Keratinocyte (primary cell): ENCODE measurements around the gene TEAD3. TPM values are rescaled to one million over a fixed set of nuclear protein-coding genes. Genes with fewer than 3 reads are reported as not detected.

Source experiments
- DNase-seq: peaks from one replicate; pipeline ENCODE4 v3.0.0-alpha.2; 2011; ENCODE audit warnings: low read depth, missing footprints, low spot score
- FAIRE-seq: peaks from 2 replicates; lab custom pipeline; 2011; peaks lifted over from hg19 to GRCh38; lab: Jason Lieb, UNC
- H2AFZ ChIP-seq: 2 replicates; pipeline ENCODE4 v1.6.0; 2012; ENCODE audit warnings: low read length, control low read depth, inconsistent platforms; ENCODE audit not compliant: control insufficient read depth
- H3K27ac ChIP-seq: 2 replicates; pipeline ENCODE4 v1.5.1; 2011; ENCODE audit warnings: low read length; ENCODE audit not compliant: control insufficient read depth, insufficient read depth
- H3K27me3 ChIP-seq: 3 replicates; pipeline ENCODE4 v1.6.0; 2011; ENCODE audit warnings: low read length; ENCODE audit not compliant: control insufficient read depth, insufficient read depth; ENCODE audit errors: extremely low read depth
- H3K36me3 ChIP-seq, 2 experiments: 2 replicates in 1 of 2; 3 replicates in 1 of 2; pipeline ENCODE4 v1.5.1; 2011; ENCODE audit warnings: low read length in 2 of 2, mild to moderate bottlenecking in 1 of 2; ENCODE audit not compliant: control insufficient read depth in 2 of 2, insufficient read depth in 2 of 2; ENCODE audit errors: extremely low read depth in 1 of 2
- H3K4me1 ChIP-seq: 3 replicates; pipeline ENCODE4 v1.5.1; 2011; ENCODE audit warnings: low read length; ENCODE audit not compliant: control insufficient read depth, insufficient read depth; ENCODE audit errors: extremely low read depth
- H3K4me2 ChIP-seq: 3 replicates; pipeline ENCODE4 v1.6.0; 2011; ENCODE audit warnings: low read depth, low read length; ENCODE audit not compliant: control insufficient read depth, insufficient read depth; ENCODE audit errors: extremely low read depth
- H3K4me3 ChIP-seq, 3 experiments: fragments of 200-600 bp in 1 of 3; sonication (generic) in 1 of 3; 2 replicates in 2 of 3; 3 replicates in 1 of 3; pipeline ENCODE4 v1.5.1; 2011 to 2016; ENCODE audit warnings: low read length in 3 of 3, mild to moderate bottlenecking in 3 of 3, control low read depth in 2 of 3, inconsistent platforms in 1 of 3, low read depth in 1 of 3, mixed read lengths in 1 of 3, mixed run types in 1 of 3, moderate library complexity in 1 of 3; ENCODE audit not compliant: control insufficient read depth in 2 of 3, insufficient read depth in 2 of 3; ENCODE audit errors: extremely low read depth in 1 of 3
- H3K79me2 ChIP-seq: 2 replicates; pipeline ENCODE4 v1.6.0; 2012; ENCODE audit warnings: low read length; ENCODE audit not compliant: control insufficient read depth, insufficient read depth
- H3K9ac ChIP-seq: 3 replicates; pipeline ENCODE4 v1.6.0; 2011; ENCODE audit warnings: low read length; ENCODE audit not compliant: control insufficient read depth, insufficient read depth; ENCODE audit errors: extremely low read depth
- H3K9me1 ChIP-seq: 3 replicates; pipeline ENCODE4 v1.6.0; 2011; ENCODE audit warnings: low read length; ENCODE audit not compliant: control insufficient read depth, insufficient read depth; ENCODE audit errors: extremely low read depth
- H3K9me3 ChIP-seq: 2 replicates; pipeline ENCODE4 v1.5.1; 2012; ENCODE audit warnings: low read depth, low read length; ENCODE audit not compliant: control insufficient read depth
- H4K20me1 ChIP-seq: 3 replicates; pipeline ENCODE4 v1.6.0; 2011; ENCODE audit warnings: low read length; ENCODE audit not compliant: control insufficient read depth, insufficient read depth; ENCODE audit errors: extremely low read depth
- EZH2 ChIP-seq: IDR thresholded peaks from one replicate; pipeline ENCODE4 v1.6.1; 2012; ENCODE audit warnings: inconsistent platforms, mild to moderate bottlenecking, low read length, moderate library complexity
- dilution Hi-C: fragments of 300-500 bp; cut with MboI; formaldehyde crosslinking; loops from one replicate; pipeline ENCODE4 v1.7.0; 2020; ENCODE audit warnings: low sequenced_read_pairs; ENCODE audit not compliant: extremely low pct_ligation_motif_present
- polyA plus RNA-seq, 5 experiments: library from polyadenylated mRNA; depleted of rRNA in 3 of 5; stranded (reverse) in 3 of 5; stranded (forward) in 1 of 5; unstranded in 1 of 5; fragments of >200 nt; gene quantifications; 1 replicate in 1 of 5; 2 replicates in 3 of 5; 3 replicates in 1 of 5; pipeline versions ENCODE4 v1.2.1 to v1.2.3, GENCODE V29; 2011 to 2012; ENCODE audit warnings: missing spikeins in 2 of 5, low read depth in 1 of 5, low replicate concordance in 1 of 5
- TF ChIP-seq, protein P1 (sequence below), 3 experiments: IDR thresholded peaks in 1 of 3; conservative IDR thresholded peaks in 1 of 3; optimal IDR thresholded peaks in 1 of 3; 2 replicates in 2 of 3; 3 replicates in 1 of 3; pipeline versions ENCODE3 to v1.5.1; 2011; ENCODE audit warnings: low read length in 3 of 3, mild to moderate bottlenecking in 3 of 3, moderate library complexity in 2 of 3, control low read depth in 1 of 3, inconsistent platforms in 1 of 3; ENCODE audit not compliant: insufficient read depth in 2 of 3; ENCODE audit errors: extremely low read depth in 1 of 3

Gene TEAD3
- polyA plus RNA-seq, 1 donor (not counting 4 experiments of a cell fraction or from before 2014, with no cell fraction given), result 5.7 TPM

DNA sequence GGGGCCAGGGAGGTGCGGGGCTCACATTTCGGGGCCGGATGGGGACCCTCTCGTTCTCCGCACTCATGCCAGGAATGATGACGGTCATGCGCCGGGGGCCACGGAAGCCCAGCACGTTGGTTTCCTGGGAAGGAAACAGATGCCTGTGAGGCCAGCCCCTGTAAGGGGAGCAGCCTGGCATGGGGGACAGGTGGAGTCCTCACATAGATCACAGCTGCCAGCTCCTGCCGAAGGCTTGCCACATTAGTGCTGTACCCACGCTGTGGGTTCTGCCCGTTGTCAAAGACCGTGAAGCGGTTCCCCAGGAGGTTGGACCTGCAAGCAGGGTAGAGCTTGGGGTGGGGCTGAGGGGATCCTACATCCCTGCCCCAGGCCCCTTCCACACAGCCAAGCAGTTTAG lies 6.7 kb upstream of the TEAD3 start:
- DNase-seq, result no peak
- Histone ChIP-seq H3K27ac (no peak overlapping the region), H3K4me1 (peaks cover 3% of the 10 kb centered on the region), H2AFZ (no peak overlapping the region), H3K4me3 (no peak overlapping the region), H3K4me2 (no peak overlapping the region), H3K9ac (no peak overlapping the region), H3K27me3 (peaks cover 9% of the 10 kb centered on the region), H4K20me1 (no peaks in the 10 kb centered on the region), H3K79me2 (no peaks in the 10 kb centered on the region), H3K9me1 (no peaks in the 10 kb centered on the region), H3K9me3 (no peaks in the 10 kb centered on the region), H3K36me3 (no peaks in the 10 kb centered on the region)
- no peak for FAIRE-seq
- dilution Hi-C loops, result no loop called here
- TF ChIP-seq, protein P1, sequence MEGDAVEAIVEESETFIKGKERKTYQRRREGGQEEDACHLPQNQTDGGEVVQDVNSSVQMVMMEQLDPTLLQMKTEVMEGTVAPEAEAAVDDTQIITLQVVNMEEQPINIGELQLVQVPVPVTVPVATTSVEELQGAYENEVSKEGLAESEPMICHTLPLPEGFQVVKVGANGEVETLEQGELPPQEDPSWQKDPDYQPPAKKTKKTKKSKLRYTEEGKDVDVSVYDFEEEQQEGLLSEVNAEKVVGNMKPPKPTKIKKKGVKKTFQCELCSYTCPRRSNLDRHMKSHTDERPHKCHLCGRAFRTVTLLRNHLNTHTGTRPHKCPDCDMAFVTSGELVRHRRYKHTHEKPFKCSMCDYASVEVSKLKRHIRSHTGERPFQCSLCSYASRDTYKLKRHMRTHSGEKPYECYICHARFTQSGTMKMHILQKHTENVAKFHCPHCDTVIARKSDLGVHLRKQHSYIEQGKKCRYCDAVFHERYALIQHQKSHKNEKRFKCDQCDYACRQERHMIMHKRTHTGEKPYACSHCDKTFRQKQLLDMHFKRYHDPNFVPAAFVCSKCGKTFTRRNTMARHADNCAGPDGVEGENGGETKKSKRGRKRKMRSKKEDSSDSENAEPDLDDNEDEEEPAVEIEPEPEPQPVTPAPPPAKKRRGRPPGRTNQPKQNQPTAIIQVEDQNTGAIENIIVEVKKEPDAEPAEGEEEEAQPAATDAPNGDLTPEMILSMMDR (optimal IDR thresholded peaks at IDR 0.05 in 1 of 3, IDR thresholded peaks at IDR 0.05 in 1 of 3, conservative IDR thresholded peaks at IDR 0.05 in 1 of 3; ENCODE audit: extremely low read depth in 1 of 3, insufficient read depth in 2 of 3, low read length in 3 of 3), result no peak
- TF ChIP-seq EZH2, result no peak

DNA sequence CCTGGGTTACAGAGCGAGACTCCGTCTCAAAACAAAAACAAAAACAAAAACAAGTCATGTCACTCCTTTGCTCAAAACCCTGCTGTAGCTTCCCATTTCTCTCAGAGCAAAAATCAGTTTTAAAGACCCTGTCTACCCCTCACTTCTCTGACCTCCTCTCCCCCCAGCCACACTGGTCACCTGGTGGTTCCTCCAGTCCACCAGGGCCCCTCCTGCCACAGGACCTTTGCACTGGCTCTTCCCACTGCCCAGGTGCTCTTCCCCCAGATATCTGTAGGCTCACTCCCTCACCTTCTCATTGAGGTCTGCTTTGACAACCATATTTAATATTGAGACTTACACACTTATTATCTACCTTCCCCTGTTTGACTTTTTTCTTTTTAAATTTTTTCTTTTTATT lies 4.9 kb upstream of the TEAD3 start:
- Histone ChIP-seq H3K79me2 (no peaks in the 10 kb centered on the region), H4K20me1 (no peaks in the 10 kb centered on the region), H3K9ac (no peak overlapping the region), H2AFZ (no peak overlapping the region), H3K36me3 (no peaks in the 10 kb centered on the region), H3K9me3 (no peaks in the 10 kb centered on the region), H3K4me1 (peaks cover 9% of the 10 kb centered on the region), H3K9me1 (no peaks in the 10 kb centered on the region), H3K4me2 (no peak overlapping the region), H3K27ac (no peak overlapping the region), H3K4me3 (no peak overlapping the region), H3K27me3 (peaks cover 9% of the 10 kb centered on the region)
- FAIRE-seq (no peak), DNase-seq (no peak)
- dilution Hi-C loops, result no loop called here
- no peak for TF ChIP-seq EZH2
- TF ChIP-seq, protein P1 (optimal IDR thresholded peaks at IDR 0.05 in 1 of 3, IDR thresholded peaks at IDR 0.05 in 1 of 3, conservative IDR thresholded peaks at IDR 0.05 in 1 of 3; ENCODE audit: extremely low read depth in 1 of 3, insufficient read depth in 2 of 3, low read length in 3 of 3), result no peak
